Upper lobe of left lung (tissue), 4 donors: ENCODE data around the gene PRRG2.

Experiments used
- POLR2A ChIP-seq, 4 donors: fragments of 450-650 bp; IDR thresholded peaks; one replicate each; pipeline ENCODE4 v1.5.1; 2016 to 2017; ENCODE audit warnings: antibody characterized with exemption in 4 of 4, mild to moderate bottlenecking in 2 of 4
- POLR2AphosphoS5 ChIP-seq, 2 donors: sonication (generic); formaldehyde crosslinking; IDR thresholded peaks; one replicate each; pipeline ENCODE4 v1.5.1; 2017; ENCODE audit warnings: antibody characterized with exemption in 2 of 2
- TF ChIP-seq, protein P1 (sequence below), 6 experiments: fragments of 450-650 bp in 4 of 6; fragments of 200-600 bp in 2 of 6; sonication (generic) in 2 of 6; IDR thresholded peaks; one replicate each; pipeline ENCODE4 v1.5.1; 2016 to 2019; ENCODE audit warnings: antibody characterized with exemption in 6 of 6

DNA sequence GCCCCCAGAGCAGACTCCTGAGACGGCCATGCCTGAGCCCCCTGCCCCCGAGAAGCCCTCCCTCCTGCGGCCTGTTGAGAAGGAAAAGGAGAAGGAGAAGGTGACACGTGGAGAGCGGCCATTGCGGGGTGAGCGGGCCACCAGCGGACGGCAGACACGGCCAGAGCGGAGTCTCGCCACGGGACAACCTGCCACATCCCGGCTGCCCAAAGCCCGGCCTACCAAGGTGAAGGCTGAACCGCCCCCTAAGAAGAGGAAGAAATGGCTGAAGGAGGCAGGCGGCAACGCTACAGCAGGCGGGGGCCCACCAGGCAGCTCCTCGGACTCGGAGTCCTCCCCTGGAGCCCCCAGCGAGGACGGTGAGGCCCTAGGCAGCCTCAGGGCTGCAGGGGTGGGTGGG, 34.7 kb downstream of the PRRG2 start:
- no peak for TF ChIP-seq POLR2A (IDR thresholded peaks at IDR 0.05)
- TF ChIP-seq, protein P1, sequence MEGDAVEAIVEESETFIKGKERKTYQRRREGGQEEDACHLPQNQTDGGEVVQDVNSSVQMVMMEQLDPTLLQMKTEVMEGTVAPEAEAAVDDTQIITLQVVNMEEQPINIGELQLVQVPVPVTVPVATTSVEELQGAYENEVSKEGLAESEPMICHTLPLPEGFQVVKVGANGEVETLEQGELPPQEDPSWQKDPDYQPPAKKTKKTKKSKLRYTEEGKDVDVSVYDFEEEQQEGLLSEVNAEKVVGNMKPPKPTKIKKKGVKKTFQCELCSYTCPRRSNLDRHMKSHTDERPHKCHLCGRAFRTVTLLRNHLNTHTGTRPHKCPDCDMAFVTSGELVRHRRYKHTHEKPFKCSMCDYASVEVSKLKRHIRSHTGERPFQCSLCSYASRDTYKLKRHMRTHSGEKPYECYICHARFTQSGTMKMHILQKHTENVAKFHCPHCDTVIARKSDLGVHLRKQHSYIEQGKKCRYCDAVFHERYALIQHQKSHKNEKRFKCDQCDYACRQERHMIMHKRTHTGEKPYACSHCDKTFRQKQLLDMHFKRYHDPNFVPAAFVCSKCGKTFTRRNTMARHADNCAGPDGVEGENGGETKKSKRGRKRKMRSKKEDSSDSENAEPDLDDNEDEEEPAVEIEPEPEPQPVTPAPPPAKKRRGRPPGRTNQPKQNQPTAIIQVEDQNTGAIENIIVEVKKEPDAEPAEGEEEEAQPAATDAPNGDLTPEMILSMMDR (IDR thresholded peaks at IDR 0.05), result no peak
- TF ChIP-seq POLR2AphosphoS5 (IDR thresholded peaks at IDR 0.05), result no peak
